ENCODE measurements around the gene AREL1.

AREL1 gene

DNA sequence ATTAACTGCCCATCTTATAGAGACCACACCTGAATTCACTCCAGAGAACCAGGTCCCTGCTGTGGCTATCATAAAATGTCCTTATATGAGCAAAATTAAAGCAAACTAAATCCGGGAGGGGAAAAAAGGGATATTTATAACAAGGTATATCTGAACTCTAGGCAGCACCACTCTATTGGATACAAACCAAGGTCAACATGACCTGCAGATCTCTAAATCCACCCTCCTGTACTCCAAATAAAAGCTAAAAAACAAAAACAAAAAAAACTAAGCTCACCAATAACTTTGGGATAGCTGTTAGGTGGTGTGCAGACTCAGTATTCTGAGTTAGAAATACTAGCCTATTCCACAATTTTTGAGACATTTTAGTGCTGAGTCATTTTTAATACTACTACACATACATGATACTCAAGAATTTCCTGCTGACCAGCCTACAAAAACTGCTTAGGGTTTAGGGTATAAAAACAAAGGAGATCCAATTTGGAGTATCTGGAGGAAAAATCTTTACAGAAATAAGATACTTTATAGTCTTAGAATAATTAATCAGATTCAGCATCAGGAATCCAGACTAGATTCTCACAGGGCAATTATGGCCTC lies 54.2 kb downstream of the AREL1 start:
- no peak for DNase-seq

GRCh38 chr14:74656964-74657363 lies 55.9 kb downstream of the AREL1 start:
- no peak for DNase-seq

DNA sequence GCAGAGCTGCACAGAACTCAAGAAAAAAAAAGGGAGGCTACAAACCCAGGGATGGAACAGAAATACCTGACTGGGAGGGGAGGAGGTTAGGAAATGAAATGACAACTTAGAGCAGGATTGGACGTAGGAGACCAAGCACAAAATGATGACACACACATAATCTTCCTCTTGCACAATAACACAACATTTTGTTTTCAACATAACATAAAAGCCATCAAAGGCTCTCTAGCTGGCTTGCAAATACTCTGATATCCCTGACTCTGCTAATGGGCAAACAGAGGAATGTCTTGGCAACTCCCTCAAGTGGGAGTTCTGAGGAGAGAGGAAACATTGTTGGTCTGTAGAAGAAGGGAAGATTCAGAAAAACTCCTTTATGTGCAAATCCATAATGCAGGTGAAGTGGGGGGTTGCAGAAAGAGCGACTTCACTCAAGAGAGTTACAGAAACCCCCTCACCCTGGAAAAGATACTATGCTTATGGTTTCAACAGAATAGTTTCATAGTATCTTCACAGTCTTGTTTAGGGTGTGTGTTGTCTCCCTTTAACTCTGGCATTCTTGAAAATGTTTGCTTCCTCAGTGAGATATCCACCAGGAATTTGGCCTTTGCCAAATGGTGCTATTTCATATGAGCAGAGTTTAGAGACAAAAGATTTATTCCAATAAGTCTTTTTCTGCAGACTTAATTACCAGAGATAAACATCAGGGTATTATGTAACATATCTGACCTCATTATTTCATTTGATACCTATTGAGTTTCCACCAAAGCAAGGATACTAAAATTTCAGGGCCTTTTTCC lies 57.1 kb downstream of the AREL1 start:
- no peak for DNase-seq

- no peak for DNase-seq
These were observed 57.9 kb downstream of the AREL1 start for GRCh38 chr14:74654931-74655330.

GRCh38 chr14:74653386-74654138 lies 59.3 kb downstream of the AREL1 start:
- no peak for DNase-seq

GRCh38 chr14:74652541-74652940 lies 60.3 kb downstream of the AREL1 start:
- DNase-seq: no peak

DNA sequence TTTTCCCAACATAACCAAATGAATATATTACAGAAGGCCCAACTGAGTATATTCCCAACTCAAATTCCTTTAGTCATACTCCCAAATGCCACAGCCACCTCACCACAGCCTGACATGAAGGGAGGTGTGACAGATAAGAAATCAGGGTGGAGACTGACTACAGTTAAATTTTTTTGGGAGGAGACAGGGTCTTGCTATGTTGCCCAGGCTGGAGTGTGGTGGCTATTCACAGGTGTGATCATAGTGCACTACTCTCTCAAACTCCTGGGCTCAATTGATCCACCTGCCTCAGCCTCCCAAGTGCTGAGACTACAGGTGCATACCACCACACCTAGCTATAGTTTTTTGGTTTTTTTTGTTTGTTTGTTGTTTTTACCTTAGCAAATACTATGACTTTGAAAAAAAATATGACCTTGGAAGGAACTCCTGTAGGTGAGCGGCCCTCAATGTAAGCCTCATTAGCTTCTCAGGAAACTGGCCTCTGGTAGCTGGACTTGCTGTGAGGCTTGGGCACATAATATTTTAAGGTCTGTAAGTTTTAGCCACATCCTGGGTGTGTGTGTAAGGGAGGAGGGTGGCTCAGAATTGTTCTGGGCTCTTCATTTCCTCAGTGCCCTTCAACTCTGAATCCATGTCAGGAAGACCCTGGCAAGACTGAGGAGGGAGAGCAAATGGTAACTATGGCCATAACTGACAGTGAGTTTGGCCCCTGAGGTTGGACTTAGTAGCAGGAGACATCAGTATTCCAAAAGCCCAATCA lies 61.8 kb downstream of the AREL1 start:
- no peak for DNase-seq

DNA sequence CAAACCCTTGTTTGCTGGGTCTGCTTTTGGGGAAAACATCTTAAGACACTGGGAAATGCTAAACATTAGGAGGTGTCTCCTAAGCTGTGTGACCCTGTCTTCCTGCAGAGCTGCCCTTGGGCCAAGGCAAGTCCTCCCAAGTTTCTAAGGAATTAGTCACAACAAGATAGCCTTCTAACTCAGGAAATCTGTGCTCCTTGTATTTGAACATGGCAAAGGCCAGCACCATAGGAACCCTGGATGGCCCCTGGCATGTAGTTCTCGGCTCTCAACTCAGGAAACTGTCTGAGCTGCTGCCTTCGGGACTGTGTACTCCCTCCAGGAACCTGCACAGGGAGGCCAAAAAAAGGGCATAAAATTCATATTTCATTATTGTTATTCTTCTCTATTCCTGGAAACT lies 63.2 kb downstream of the AREL1 start:
- DNase-seq: no peak

DNA sequence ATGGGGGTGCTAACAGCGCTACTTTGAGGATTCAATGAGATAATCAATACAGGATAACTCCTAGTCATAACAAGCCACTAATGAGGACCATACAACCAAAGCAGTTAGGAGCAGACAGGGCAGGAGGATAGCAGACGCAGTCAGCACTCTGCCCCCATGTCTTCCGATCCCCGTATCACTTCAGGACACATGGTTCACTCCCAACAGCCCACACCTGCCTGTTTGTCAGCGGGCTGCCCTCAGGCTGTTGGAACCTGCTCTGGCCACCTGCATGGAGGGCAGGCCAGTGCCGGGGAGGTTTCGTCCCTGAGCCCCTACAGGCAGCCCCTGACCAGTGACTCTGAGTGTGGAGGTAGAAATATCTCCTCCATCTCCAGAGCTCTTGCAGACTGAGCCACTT lies 63.7 kb downstream of the AREL1 start:
- no peak for DNase-seq

DNA sequence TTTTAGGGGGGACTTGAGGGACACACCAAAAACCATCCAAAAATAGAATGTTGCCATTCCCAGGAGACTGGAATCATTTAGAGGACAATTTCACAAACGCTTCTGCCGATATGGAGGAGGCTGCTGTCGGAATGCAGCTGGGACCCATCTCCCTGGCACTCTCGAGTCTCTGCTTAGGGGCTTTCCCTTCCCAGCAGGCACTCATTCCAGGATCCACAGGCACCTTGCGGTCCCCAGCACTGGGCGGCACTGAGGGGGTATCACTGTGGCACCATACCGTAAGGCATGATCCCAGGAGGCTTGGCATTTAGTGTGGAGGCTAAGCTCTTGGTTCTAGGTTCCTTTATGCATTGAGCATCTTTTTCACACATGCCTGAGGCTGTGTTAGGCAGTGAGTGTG lies 64.3 kb downstream of the AREL1 start:
- no peak for DNase-seq

GRCh38 chr14:74647678-74648461 lies 65.0 kb downstream of the AREL1 start:
- peak; percentile 41 for DNase-seq

DNA sequence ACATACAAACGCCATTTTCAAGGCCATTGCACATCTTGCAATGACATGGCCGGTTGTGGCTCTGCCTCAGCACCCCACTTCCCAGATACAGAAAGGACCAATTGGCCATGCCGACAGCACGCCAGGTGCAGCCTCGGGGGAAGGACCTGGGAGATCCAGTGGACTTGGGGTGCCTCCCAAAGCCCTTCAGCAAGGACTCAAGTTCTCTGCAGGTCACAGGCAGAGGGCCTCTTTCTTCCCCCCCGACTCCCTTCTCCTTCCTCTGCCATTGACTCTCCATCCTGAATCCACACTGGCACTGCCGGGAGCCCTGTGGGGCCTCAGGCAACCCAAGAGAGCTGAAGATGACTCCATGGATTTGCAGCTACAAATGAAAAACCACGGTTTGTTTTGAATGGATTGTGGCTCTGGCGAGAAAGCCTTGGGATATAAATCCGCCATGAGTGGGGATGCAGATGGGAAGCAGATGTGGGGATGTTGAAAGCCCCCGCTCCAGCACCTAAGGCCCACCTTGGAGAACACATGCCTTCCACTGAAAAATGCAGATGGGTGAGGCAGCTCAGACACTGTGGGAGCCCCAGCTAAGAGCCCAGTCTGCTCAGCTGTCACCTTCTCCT lies 65.7 kb downstream of the AREL1 start:
- no peak for DNase-seq

GRCh38 chr14:74645756-74646470 lies 67.0 kb downstream of the AREL1 start:
- peak; percentile 47 for DNase-seq

GRCh38 chr14:74645244-74645643 lies 67.6 kb downstream of the AREL1 start:
- no peak for DNase-seq

GRCh38 chr14:74641601-74642391 lies 71.1 kb downstream of the AREL1 start:
- peak; percentile 71 for DNase-seq

DNA sequence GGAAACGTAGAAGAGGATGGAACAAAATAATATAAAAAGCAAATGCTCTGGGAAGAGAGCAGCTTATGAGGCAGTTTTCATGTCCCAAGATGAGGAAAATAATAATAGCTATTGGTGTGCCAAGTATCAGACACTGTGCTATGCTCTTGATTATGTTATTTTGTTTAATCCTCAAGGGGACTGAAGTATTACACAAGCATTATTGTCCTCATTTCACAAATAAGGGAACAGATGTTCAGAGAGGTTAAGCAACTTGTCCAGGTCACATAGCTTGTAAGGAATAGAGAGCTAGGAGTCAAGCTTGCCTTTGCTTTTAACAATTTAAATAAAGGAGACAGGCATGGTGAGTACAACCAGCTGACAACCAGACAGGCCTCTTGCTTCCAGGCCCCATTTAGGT lies 73.9 kb downstream of the AREL1 start:
- DNase-seq: no peak

- DNase-seq: no peak
These were observed 74.8 kb downstream of the AREL1 start for GRCh38 chr14:74638066-74638465.

DNA sequence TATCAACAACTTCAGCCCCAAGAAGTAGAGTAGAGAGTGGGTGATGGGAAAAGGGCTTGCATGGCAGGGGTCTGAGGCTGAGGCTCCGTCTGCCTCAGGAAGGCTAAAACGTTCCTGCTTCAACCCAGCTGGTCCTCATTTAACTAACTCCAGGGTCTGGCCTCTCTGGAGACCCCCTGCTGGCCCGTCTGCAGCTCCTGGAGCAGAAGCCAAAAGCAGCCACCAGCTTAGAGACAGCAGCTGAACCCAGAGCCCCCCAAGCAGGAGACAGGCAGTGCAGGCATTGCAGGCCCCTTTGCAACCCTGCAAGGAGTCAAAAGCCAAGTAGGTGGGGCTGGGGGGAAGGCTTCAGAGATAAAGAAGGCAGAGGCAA lies 75.7 kb downstream of the AREL1 start:
- DNase-seq: no peak

DNA sequence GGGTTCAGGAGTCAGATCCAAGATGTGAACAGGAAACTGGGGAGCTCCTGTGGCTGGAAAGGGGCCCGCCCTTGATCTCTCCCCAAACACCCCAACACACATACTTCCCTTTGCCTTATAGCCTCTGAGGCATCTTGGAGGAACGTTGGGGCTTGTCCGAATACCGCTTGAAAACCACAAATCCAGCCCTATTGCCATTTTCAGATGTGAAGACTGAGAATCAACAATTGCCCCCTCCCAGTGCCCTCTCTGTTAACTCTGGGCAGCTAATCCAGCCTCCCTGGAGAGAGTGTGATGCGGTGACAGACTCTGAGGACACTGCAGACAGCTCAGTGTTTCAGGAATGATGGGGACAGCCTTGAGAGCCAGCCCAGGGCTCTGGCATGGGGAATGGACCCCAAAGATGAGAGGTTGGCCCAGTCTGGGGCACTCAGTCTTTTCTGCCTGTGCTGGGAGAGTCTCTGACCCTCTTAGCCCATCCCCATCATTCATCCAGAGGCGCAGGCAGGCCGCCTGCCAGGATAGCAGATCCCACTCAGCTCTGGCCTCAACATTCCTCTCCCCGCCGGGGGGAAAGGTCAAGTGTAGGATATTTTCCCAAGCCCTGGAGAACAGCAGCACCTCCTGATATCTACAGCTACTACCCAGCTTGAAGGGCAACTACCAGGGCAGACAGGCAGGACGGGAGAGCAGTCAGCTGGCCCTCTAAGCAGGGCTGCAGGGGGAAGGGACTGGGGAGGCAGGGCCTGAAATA lies 76.3 kb downstream of the AREL1 start:
- DNase-seq: no peak

DNA sequence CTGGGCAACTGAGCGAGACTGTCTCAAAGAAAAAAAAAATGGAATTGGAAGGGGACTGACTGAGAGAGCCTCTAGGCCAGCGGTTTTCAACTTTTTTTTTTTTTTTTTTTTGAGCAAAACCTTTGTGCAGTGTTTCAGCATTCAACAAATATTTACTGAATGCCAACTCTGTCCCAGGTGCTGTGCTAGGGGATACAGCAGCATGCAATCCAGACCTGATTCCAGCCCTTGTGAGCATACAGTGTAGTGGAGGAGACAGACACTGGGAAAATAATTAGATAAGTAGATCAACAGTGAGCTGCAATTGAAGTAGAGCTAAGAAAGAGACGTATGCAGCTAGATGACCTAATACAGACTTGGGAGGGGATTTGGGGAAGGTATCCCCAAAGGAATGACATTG lies 77.0 kb downstream of the AREL1 start:
- DNase-seq: no peak

All from femur (tissue), 1 donor.